Activated B cell treated with CpG ODN at 0.5 μM for 24 hours (primary cell): ENCODE measurements around the gene CRHR1. TPM values are rescaled to one million over a fixed set of nuclear protein-coding genes. Genes with fewer than 3 reads are reported as not detected.

Experiments used
- ATAC-seq: fragments of 200-7000 bp; cut with Tn5 transposase; one replicate; pipeline ENCODE4 v1.10.0; 2021; ENCODE audit warnings: low read depth, mild to moderate bottlenecking, moderate library complexity
- CTCF ChIA-PET: fragments of 350-600 bp; sonication (Branson Sonifier 250); formaldehyde crosslinking; loops from one replicate; lab custom pipeline; 2021; ENCODE audit warnings: antibody characterized with exemption; lab: Charles Lee
- POLR2A ChIA-PET: fragments of 350-600 bp; sonication (Branson Sonifier 250); formaldehyde crosslinking; loops from one replicate; lab custom pipeline; 2021; ENCODE audit warnings: antibody characterized with exemption; lab: Charles Lee
- DNase-seq: peaks from one replicate; pipeline ENCODE4 v3.0.0; 2022
- H3K27ac Mint-ChIP-seq: one replicate; pipeline ENCODE4 v1.8.0; 2020; ENCODE audit warnings: mixed read lengths
- H3K27me3 Mint-ChIP-seq: one replicate; pipeline ENCODE4 v1.8.0; 2021; ENCODE audit warnings: mixed read lengths
- H3K36me3 Mint-ChIP-seq: one replicate; pipeline ENCODE4 v1.8.0; 2021; ENCODE audit warnings: low read depth, mixed read lengths
- H3K4me1 Mint-ChIP-seq: one replicate; pipeline ENCODE4 v1.8.0; 2021; ENCODE audit warnings: mixed read lengths
- H3K4me3 Mint-ChIP-seq: one replicate; pipeline ENCODE4 v1.8.0; 2020; ENCODE audit warnings: mild to moderate bottlenecking, mixed read lengths
- H3K9me3 Mint-ChIP-seq: one replicate; pipeline ENCODE4 v1.8.0; 2020; ENCODE audit warnings: mixed read lengths
- CTCF ChIP-seq: fragments of 200-600 bp; IDR thresholded peaks from one replicate; pipeline ENCODE4 v1.8.0; 2022; ENCODE audit warnings: antibody characterized with exemption, mild to moderate bottlenecking
- intact Hi-C: fragments of 100-400 bp; cut with micrococcal nuclease; formaldehyde crosslinking; loops from one replicate; pipeline ENCODE4 v1.15.1; 2024
- total RNA-seq: library from RNA; stranded (reverse); gene quantifications from 2 replicates; pipeline ENCODE4 v1.2.3, GENCODE V29; 2022

The CRHR1 gene
- total RNA-seq, 1 donor from 2014 or later = not detected

GRCh38 chr17:45847101-45847500, 63.0 kb downstream of the CRHR1 start:
- no peaks in the 10 kb centered on the region for H3K4me1 Mint-ChIP-seq
- CTCF ChIA-PET = no interaction called here
- TF ChIP-seq CTCF = no peak

GRCh38 chr17:45847747-45848146, 63.6 kb downstream of the CRHR1 start:
- ChIA-PET CTCF (no interaction called here), POLR2A (no interaction called here)
- no peaks in the 10 kb centered on the region for H3K9me3 Mint-ChIP-seq
- no peaks in the 10 kb centered on the region for H3K36me3 Mint-ChIP-seq
- no peak overlapping the region for H3K27ac Mint-ChIP-seq
- ATAC-seq (no peak), DNase-seq (no peak)
- intact Hi-C loops = no loop called here
- TF ChIP-seq CTCF = no peak
- H3K27me3 Mint-ChIP-seq = peaks cover 8% of the 10 kb centered on the region
- no peak overlapping the region for H3K4me3 Mint-ChIP-seq
- no peaks in the 10 kb centered on the region for H3K4me1 Mint-ChIP-seq

More at GRCh38 chr17:45847101-45847500, 63.0 kb downstream of the CRHR1 start:
- intact Hi-C loops = no loop called here
- ATAC-seq = no peak
- Mint-ChIP-seq H3K9me3 (no peaks in the 10 kb centered on the region), H3K27ac (no peak overlapping the region), H3K27me3 (peaks cover 3% of the 10 kb centered on the region), H3K36me3 (no peaks in the 10 kb centered on the region), H3K4me3 (no peak overlapping the region)
- POLR2A ChIA-PET = no interaction called here
- no peak for DNase-seq

- Mint-ChIP-seq H3K4me1 (no peaks in the 10 kb centered on the region), H3K9me3 (no peaks in the 10 kb centered on the region), H3K27ac (no peak overlapping the region), H3K27me3 (peaks cover 11% of the 10 kb centered on the region), H3K4me3 (no peak overlapping the region), H3K36me3 (no peaks in the 10 kb centered on the region)
- intact Hi-C loops = no loop called here
- POLR2A ChIA-PET = no interaction called here
- DNase-seq (no peak), ATAC-seq (no peak)
- CTCF ChIA-PET = no interaction called here
- no peak for TF ChIP-seq CTCF
These were observed 64.3 kb downstream of the CRHR1 start for GRCh38 chr17:45848405-45848804.

- no peak for DNase-seq
- ChIA-PET CTCF (no interaction called here), POLR2A (no interaction called here)
- Mint-ChIP-seq H3K27me3 (peaks cover 14% of the 10 kb centered on the region), H3K4me1 (no peaks in the 10 kb centered on the region), H3K9me3 (no peaks in the 10 kb centered on the region), H3K36me3 (no peaks in the 10 kb centered on the region), H3K4me3 (no peak overlapping the region), H3K27ac (no peak overlapping the region)
- TF ChIP-seq CTCF = no peak
- intact Hi-C loops = no loop called here
- no peak for ATAC-seq
These were observed 64.9 kb downstream of the CRHR1 start for GRCh38 chr17:45848868-45849535.

GRCh38 chr17:45849536-45849990, 65.4 kb downstream of the CRHR1 start:
- Mint-ChIP-seq H3K4me3 (no peak overlapping the region), H3K27me3 (peaks cover 19% of the 10 kb centered on the region), H3K36me3 (no peaks in the 10 kb centered on the region), H3K9me3 (no peaks in the 10 kb centered on the region), H3K4me1 (no peaks in the 10 kb centered on the region), H3K27ac (no peak overlapping the region)
- POLR2A ChIA-PET = no interaction called here
- intact Hi-C loops = no loop called here
- CTCF ChIA-PET = no interaction called here
- ATAC-seq (no peak), DNase-seq (no peak)
- no peak for TF ChIP-seq CTCF
